BJ (cell line): ENCODE measurements around the gene CECR2. TPM values are rescaled to one million over a fixed set of nuclear protein-coding genes. Genes with fewer than 3 reads are reported as not detected.

Experiments
- CTCF ChIA-PET: fragments of 350-600 bp; formaldehyde crosslinking; extraction: SDS; loops from one replicate; lab custom pipeline; 2021; ENCODE audit warnings: antibody characterized with exemption, inconsistent platforms; lab: Yijun Ruan, JAX
- POLR2A ChIA-PET: fragments of 300-600 bp; sonication (Branson Sonifier 250); formaldehyde crosslinking; extraction: SDS; loops from one replicate; lab custom pipeline; 2021; ENCODE audit warnings: antibody characterized with exemption; lab: Charles Lee
- DNase-seq: peaks from one replicate; pipeline ENCODE4 v3.0.0-alpha.2; 2011; ENCODE audit warnings: low read depth
- H3K27me3 ChIP-seq: 2 replicates; pipeline ENCODE4 v1.6.0; 2011; ENCODE audit warnings: low read length; ENCODE audit not compliant: control insufficient read depth, insufficient read depth
- H3K36me3 ChIP-seq: 2 replicates; pipeline ENCODE4 v1.5.1; 2011; ENCODE audit warnings: low read length; ENCODE audit not compliant: control insufficient read depth, insufficient read depth
- H3K4me3 ChIP-seq: 2 replicates; pipeline ENCODE4 v1.5.1; 2011; ENCODE audit warnings: low read depth, mild to moderate bottlenecking, control low read depth, low read length
- CTCF ChIP-seq: IDR thresholded peaks from 2 replicates; pipeline ENCODE4 v1.5.1; 2011; ENCODE audit warnings: low read depth, mild to moderate bottlenecking, control low read depth, inconsistent platforms, low read length, moderate library complexity; ENCODE audit not compliant: insufficient read depth
- polyA plus RNA-seq: library from polyadenylated mRNA; depleted of rRNA; stranded (reverse); fragments of >200 nt; gene quantifications from 2 replicates; pipeline ENCODE4 v1.2.3, GENCODE V29; 2011

Gene CECR2
- polyA plus RNA-seq, 1 experiment = not detected

DNA sequence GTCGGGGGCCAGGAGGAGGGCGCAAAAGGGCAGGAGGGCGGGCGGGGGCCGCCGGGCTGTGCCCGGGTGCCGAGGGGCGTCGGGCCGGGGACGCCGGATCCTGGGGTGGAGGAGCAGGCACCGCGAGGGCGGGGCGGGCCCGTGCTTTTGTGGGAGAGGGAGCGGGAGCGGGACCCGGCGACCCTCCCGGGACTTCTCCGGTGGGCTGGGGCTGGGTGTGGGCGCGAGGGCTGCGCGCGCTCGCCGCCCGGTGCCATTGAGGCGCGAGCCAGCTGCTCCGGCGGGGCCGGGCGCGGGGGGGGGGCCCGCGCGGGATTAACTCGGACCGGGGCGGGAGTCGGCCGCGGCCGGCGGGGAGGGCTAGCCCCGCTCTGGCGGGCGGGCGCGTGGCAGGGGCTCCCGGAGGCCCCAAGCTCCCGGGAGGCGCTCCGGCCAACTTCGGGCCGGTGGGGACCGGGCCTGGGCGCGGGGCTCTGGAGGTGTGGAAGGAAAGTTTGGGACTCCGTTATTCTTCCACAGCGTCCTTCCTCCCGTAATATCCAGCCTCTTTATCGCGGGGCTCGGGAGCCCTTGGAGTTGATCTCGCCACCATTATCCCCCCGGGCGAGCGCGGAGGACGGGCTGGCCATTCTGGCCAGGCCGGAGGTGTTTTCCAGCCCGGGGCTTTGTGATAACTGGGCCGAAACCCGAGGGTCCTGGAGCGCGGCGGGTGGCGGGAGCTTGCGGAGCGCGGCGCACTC lies 936 bp downstream of the CECR2 start:
- DNase-seq = no peak
- H3K36me3 ChIP-seq = no peaks in the 10 kb centered on the region
- ChIA-PET CTCF (interaction anchor here (1.1 kb wide), 1 partner anchor 75 kb away, joined by 3 read pairs; no protein-coding TSS in a partner anchor), POLR2A (no interaction called here)
- H3K27me3 ChIP-seq = peaks cover 15% of the 10 kb centered on the region
- TF ChIP-seq CTCF = no peak
- no peak overlapping the region for H3K4me3 ChIP-seq

DNA sequence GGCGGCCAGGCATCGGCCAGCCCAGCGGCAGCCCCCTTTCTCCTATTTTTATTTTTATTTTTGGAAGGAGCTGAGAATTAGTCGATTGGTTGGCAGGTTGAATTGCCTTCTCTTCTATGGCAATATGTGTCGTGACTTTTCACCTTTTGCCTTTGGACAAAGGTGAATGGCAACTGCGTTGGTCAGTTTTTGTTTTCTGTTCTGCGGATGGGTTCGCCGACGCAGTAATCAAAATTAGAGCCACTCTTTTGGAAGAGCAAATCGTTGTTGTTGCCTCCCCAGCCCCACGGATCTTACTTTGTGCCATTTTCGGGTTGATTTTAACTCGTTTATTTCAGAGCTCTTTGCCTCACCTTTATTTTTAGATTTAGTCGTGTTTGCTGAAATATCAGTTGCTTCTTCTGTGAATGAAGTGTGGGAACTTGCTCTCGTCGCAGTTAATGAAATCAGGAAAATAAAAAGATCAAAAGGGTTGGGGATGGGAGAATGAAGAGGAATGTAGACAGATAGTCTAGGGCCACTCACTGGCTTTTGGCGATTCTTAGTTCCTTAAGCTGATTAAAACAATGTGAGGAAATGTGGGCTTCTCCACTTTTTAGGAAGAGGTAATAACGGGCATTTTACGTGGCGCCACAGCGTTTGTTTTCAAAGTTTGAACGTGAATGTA lies 1.6 kb downstream of the CECR2 start:
- Histone ChIP-seq H3K27me3 (peaks cover 15% of the 10 kb centered on the region), H3K36me3 (no peaks in the 10 kb centered on the region), H3K4me3 (no peak overlapping the region)
- TF ChIP-seq CTCF = no peak
- DNase-seq = no peak
- POLR2A ChIA-PET = no interaction called here
- CTCF ChIA-PET = interaction anchor here (1.1 kb wide), 1 partner anchor 74 kb away, joined by 3 read pairs; no protein-coding TSS in a partner anchor

DNA sequence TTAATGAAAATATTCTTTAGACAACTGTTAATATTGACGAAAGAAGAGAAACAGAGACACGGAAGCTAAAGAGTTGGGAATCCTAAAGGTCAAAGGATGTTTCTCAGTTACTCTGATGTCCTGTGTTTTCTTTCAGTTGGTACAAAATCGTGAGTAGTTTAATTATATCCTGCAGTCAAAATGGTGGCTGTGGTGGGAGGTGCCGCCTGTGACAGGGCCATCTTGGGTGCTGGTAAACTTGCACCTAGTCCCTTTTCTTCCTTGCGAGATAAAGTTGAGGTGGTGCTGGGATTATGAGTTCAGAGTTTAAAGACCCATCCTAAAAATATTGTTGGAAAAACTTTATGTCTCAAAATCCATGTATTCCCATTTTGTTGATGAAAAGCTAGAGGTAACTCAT lies 2.2 kb downstream of the CECR2 start:
- no peak for DNase-seq
- no peak for TF ChIP-seq CTCF
- ChIA-PET CTCF (no interaction called here), POLR2A (no interaction called here)
- H3K36me3 ChIP-seq = no peaks in the 10 kb centered on the region
- H3K27me3 ChIP-seq = peaks cover 15% of the 10 kb centered on the region
- no peak overlapping the region for H3K4me3 ChIP-seq

- peaks cover 9% of the 10 kb centered on the region for H3K27me3 ChIP-seq
- no peak for TF ChIP-seq CTCF
- ChIA-PET POLR2A (no interaction called here), CTCF (interaction anchor here (0.6 kb wide), 1 partner anchor 23 kb away, joined by 3 read pairs; no protein-coding TSS in a partner anchor)
- no peak for DNase-seq
- no peak overlapping the region for H3K4me3 ChIP-seq
- no peaks in the 10 kb centered on the region for H3K36me3 ChIP-seq
Observed at GRCh38 chr22:17373855-17374254, 4.6 kb downstream of the CECR2 start.

DNA sequence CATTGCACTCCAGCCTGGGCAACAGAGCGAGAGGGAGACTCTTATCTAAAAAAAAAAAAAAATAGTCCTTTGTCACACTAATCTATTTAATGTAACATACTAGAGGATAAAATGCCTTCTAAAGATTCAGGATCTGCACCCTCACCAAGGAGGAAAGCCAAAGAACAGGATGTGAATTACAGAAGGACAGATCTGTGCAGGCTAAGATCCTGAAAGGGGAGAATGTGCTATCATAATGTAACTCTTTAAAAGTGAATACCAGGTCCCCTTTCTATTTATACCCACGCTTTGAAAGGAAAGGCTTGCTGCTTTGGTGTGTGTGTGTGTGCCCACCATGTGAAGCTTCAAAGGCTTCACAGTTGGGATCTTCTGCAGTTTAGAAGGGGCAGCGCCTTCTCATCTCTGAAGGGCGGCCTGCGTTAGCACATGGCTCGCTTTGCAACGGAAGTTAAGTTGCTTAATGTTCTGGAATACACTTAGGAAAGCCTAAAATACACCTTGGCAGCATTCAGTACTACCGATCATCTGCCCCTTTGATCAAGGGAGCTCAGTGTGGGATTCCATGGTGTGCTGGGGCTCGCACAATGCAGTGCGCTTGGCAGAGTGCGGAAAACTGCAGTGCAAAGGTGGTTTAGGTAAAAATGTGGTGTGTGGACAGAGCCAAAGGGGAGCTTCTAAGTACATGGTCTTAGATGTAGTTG lies 6.8 kb downstream of the CECR2 start:
- Histone ChIP-seq H3K36me3 (no peaks in the 10 kb centered on the region), H3K27me3 (peaks cover under 1% of the 10 kb centered on the region), H3K4me3 (no peak overlapping the region)
- TF ChIP-seq CTCF = no peak
- ChIA-PET CTCF (interaction anchor here (1.1 kb wide), 1 partner anchor 205 kb away, joined by 3 read pairs; no protein-coding TSS in a partner anchor), POLR2A (no interaction called here)
- DNase-seq = no peak
